ENCODE data around the gene NAPG. TPM values are rescaled to one million over a fixed set of nuclear protein-coding genes. Genes with fewer than 3 reads are reported as not detected.

The NAPG gene
- total RNA-seq, 1 donor from 2014 or later = 23.6 TPM

GRCh38 chr18:10482363-10482984, 43.4 kb upstream of the NAPG start:
- H3K27me3 Mint-ChIP-seq (ENCODE audit: low read depth) = no peaks in the 10 kb centered on the region
- DNase-seq (ENCODE audit: low read depth, low spot score) = no peak
- TF ChIP-seq, protein P1, sequence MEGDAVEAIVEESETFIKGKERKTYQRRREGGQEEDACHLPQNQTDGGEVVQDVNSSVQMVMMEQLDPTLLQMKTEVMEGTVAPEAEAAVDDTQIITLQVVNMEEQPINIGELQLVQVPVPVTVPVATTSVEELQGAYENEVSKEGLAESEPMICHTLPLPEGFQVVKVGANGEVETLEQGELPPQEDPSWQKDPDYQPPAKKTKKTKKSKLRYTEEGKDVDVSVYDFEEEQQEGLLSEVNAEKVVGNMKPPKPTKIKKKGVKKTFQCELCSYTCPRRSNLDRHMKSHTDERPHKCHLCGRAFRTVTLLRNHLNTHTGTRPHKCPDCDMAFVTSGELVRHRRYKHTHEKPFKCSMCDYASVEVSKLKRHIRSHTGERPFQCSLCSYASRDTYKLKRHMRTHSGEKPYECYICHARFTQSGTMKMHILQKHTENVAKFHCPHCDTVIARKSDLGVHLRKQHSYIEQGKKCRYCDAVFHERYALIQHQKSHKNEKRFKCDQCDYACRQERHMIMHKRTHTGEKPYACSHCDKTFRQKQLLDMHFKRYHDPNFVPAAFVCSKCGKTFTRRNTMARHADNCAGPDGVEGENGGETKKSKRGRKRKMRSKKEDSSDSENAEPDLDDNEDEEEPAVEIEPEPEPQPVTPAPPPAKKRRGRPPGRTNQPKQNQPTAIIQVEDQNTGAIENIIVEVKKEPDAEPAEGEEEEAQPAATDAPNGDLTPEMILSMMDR (conservative IDR thresholded peaks at IDR 0.05) = no peak
- H3K4me1 Mint-ChIP-seq = peaks cover 10% of the 10 kb centered on the region
- peaks cover 11% of the 10 kb centered on the region for H3K36me3 Mint-ChIP-seq (ENCODE audit: low read depth)
- no peak overlapping the region for H3K27ac Mint-ChIP-seq (ENCODE audit: unreplicated experiment)
- no peaks in the 10 kb centered on the region for H3K9me3 Mint-ChIP-seq
- H3K4me3 Mint-ChIP-seq = no peak overlapping the region

GRCh38 chr18:10482985-10483949, 42.6 kb upstream of the NAPG start:
- H3K36me3 Mint-ChIP-seq (ENCODE audit: low read depth) = peaks cover 10% of the 10 kb centered on the region
- H3K4me1 Mint-ChIP-seq = peaks cover 9% of the 10 kb centered on the region
- H3K4me3 Mint-ChIP-seq = no peak overlapping the region
- TF ChIP-seq, protein P1 (conservative IDR thresholded peaks at IDR 0.05) = no peak
- DNase-seq (ENCODE audit: low read depth, low spot score) = no peak
- no peaks in the 10 kb centered on the region for H3K27me3 Mint-ChIP-seq (ENCODE audit: low read depth)
- H3K9me3 Mint-ChIP-seq = no peaks in the 10 kb centered on the region
- H3K27ac Mint-ChIP-seq (ENCODE audit: unreplicated experiment) = no peak overlapping the region

- H3K9me3 Mint-ChIP-seq = no peaks in the 10 kb centered on the region
- peaks cover 11% of the 10 kb centered on the region for H3K36me3 Mint-ChIP-seq (ENCODE audit: low read depth)
- H3K27ac Mint-ChIP-seq (ENCODE audit: unreplicated experiment) = no peak overlapping the region
- no peaks in the 10 kb centered on the region for H3K27me3 Mint-ChIP-seq (ENCODE audit: low read depth)
- TF ChIP-seq, protein P1 (conservative IDR thresholded peaks at IDR 0.05) = no peak
- H3K4me3 Mint-ChIP-seq = no peak overlapping the region
- peaks cover 12% of the 10 kb centered on the region for H3K4me1 Mint-ChIP-seq
- no peak for DNase-seq (ENCODE audit: low read depth, low spot score)
Observed at GRCh38 chr18:10485475-10485874, 40.4 kb upstream of the NAPG start.

DNA sequence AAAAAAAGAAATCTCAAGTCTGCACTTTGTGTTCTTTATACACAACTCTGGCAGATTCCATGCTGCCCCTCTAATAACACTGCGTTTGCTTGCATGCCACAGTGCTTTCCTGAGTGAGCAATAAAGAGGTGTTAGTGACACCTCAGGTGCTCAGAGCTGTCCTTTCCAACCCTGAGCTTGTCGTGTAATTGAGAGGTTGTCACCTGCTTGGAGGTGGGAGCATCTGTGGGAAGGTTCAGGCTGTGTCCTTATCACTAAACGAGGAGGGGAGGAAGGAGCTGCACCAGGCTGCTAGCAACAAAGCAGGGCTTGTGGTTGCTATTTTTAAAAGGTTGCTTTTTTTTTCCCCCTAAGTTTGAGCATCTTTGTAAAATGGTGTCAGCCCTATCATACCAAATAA, 39.5 kb upstream of the NAPG start:
- no peak overlapping the region for H3K4me3 Mint-ChIP-seq
- peaks cover 11% of the 10 kb centered on the region for H3K36me3 Mint-ChIP-seq (ENCODE audit: low read depth)
- DNase-seq (ENCODE audit: low read depth, low spot score) = no peak
- no peaks in the 10 kb centered on the region for H3K9me3 Mint-ChIP-seq
- H3K4me1 Mint-ChIP-seq = peaks cover 12% of the 10 kb centered on the region
- TF ChIP-seq, protein P1 (conservative IDR thresholded peaks at IDR 0.05) = no peak
- H3K27me3 Mint-ChIP-seq (ENCODE audit: low read depth) = no peaks in the 10 kb centered on the region
- H3K27ac Mint-ChIP-seq (ENCODE audit: unreplicated experiment) = no peak overlapping the region

DNA sequence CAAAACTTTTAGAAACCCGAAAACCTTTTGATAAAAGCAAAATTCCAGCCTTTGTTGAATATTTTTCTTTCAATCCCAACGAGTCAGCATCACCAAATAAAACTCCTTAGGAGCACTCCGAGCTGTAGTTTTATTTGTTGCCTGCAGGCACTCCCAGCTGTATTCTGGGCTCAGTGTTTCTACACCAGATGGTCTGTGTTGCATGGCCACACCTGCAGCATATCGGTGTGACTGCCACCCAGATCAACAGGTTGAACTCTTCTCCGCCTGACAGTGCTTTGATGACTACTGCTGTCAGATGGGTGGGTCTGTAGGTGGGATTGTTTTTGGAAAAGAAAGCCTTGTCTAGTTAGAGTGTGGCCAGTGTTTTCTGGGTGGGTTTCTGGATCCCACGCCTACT, 38.7 kb upstream of the NAPG start:
- Mint-ChIP-seq H3K9me3 (no peaks in the 10 kb centered on the region), H3K4me1 (peaks cover 11% of the 10 kb centered on the region), H3K4me3 (no peak overlapping the region), H3K27me3 (ENCODE audit: low read depth) (no peaks in the 10 kb centered on the region), H3K27ac (ENCODE audit: unreplicated experiment) (no peak overlapping the region), H3K36me3 (ENCODE audit: low read depth) (peaks cover 11% of the 10 kb centered on the region)
- TF ChIP-seq, protein P1 (conservative IDR thresholded peaks at IDR 0.05) = peak; percentile 24
- no peak for DNase-seq (ENCODE audit: low read depth, low spot score)
